Esophagus muscularis mucosa (tissue), 4 donors: Measurements from ENCODE around the gene FTO. TPM values are rescaled to one million over a fixed set of nuclear protein-coding genes. Genes with fewer than 3 reads are reported as not detected.

Experiments used
- DNase-seq: peaks from one replicate; pipeline ENCODE4 v3.0.0-alpha.2; 2017; ENCODE audit errors: extremely low spot score
- H3K27ac ChIP-seq, 4 donors: fragments of 200-600 bp; sonication (generic); replicated peaks in 1 of 4; 1 replicate in 3 of 4; 2 replicates in 1 of 4; pipeline ENCODE4 v1.5.1; 2016 to 2019; ENCODE audit warnings: mild to moderate bottlenecking in 1 of 4
- H3K27me3 ChIP-seq, 4 donors: fragments of 200-600 bp; sonication (generic); one replicate each; pipeline versions ENCODE4 v1.5.1 to v1.6.0; 2016 to 2019
- H3K36me3 ChIP-seq, 4 donors: fragments of 200-600 bp; sonication (generic); one replicate each; pipeline ENCODE4 v1.5.1; 2016 to 2019
- H3K4me1 ChIP-seq, 4 donors: fragments of 200-600 bp; sonication (generic); one replicate each; pipeline ENCODE4 v1.5.1; 2016 to 2019
- H3K4me3 ChIP-seq, 4 donors: fragments of 200-600 bp; sonication (generic); 1 replicate in 2 of 4; 2 replicates in 2 of 4; pipeline ENCODE4 v1.5.1; 2016 to 2019; ENCODE audit warnings: mild to moderate bottlenecking in 4 of 4, moderate library complexity in 1 of 4
- H3K9me3 ChIP-seq, 4 donors: fragments of 200-600 bp; sonication (generic); 1 replicate in 3 of 4; 2 replicates in 1 of 4; pipeline ENCODE4 v1.5.1; 2016 to 2019
- EP300 ChIP-seq: sonication (generic); formaldehyde crosslinking; IDR thresholded peaks from one replicate; pipeline ENCODE4 v1.6.1; 2017; ENCODE audit warnings: antibody characterized with exemption
- POLR2A ChIP-seq: fragments of 450-650 bp; IDR thresholded peaks from one replicate; pipeline ENCODE4 v1.6.1; 2017; ENCODE audit warnings: antibody characterized with exemption, moderate library complexity, mild to moderate bottlenecking, low read depth
- POLR2AphosphoS5 ChIP-seq, 2 donors: sonication (generic); formaldehyde crosslinking; IDR thresholded peaks; one replicate each; pipeline ENCODE4 v1.6.1; 2017; ENCODE audit warnings: antibody characterized with exemption in 2 of 2
- WGBS: methylation state at CpG from one replicate; pipeline ENCODE4 v1.1.5; 2018; 5-methylcytosine and 5-hydroxymethylcytosine counted together
- intact Hi-C: fragments of 100-400 bp; cut with DNase I; formaldehyde crosslinking; loops from one replicate; pipeline ENCODE4 v1.15.1; 2023
- total RNA-seq, 4 donors: library from RNA; depleted of rRNA; stranded (reverse); fragments of >200 nt; gene quantifications; one replicate each; pipeline versions ENCODE4 v1.1.0 to v1.2.1, GENCODE V29; 2016
- TF ChIP-seq, protein P1 (sequence below), 3 experiments: fragments of 200-600 bp in 2 of 3; fragments of 450-650 bp in 1 of 3; sonication (generic) in 2 of 3; IDR thresholded peaks; one replicate each; pipeline ENCODE4 v1.5.1; 2017 to 2019; ENCODE audit warnings: antibody characterized with exemption in 3 of 3, mild to moderate bottlenecking in 2 of 3, moderate library complexity in 1 of 3

Gene FTO
- total RNA-seq, 4 donors from 2014 or later = 101 to 121 (median 112) TPM

GRCh38 chr16:53900667-53901066 is 196.7 kb downstream of the FTO start:
- 87% methylated on average over 4 of the region's 4 CpGs for WGBS

GRCh38 chr16:53901408-53901807 is 197.5 kb downstream of the FTO start:
- H3K36me3 ChIP-seq = no peaks in the 10 kb centered on the region
- H3K27me3 ChIP-seq = no peaks in the 10 kb centered on the region
- H3K4me1 ChIP-seq = peaks cover 0 to 38% (median 25%) of the 10 kb centered on the region in 4 donors
- TF ChIP-seq, protein P1, sequence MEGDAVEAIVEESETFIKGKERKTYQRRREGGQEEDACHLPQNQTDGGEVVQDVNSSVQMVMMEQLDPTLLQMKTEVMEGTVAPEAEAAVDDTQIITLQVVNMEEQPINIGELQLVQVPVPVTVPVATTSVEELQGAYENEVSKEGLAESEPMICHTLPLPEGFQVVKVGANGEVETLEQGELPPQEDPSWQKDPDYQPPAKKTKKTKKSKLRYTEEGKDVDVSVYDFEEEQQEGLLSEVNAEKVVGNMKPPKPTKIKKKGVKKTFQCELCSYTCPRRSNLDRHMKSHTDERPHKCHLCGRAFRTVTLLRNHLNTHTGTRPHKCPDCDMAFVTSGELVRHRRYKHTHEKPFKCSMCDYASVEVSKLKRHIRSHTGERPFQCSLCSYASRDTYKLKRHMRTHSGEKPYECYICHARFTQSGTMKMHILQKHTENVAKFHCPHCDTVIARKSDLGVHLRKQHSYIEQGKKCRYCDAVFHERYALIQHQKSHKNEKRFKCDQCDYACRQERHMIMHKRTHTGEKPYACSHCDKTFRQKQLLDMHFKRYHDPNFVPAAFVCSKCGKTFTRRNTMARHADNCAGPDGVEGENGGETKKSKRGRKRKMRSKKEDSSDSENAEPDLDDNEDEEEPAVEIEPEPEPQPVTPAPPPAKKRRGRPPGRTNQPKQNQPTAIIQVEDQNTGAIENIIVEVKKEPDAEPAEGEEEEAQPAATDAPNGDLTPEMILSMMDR (IDR thresholded peaks at IDR 0.05) = no peak
- no peak for TF ChIP-seq EP300
- no peak for TF ChIP-seq POLR2A
- TF ChIP-seq POLR2AphosphoS5 (IDR thresholded peaks at IDR 0.05) = no peak
- intact Hi-C loops = no loop called here
- WGBS = 97% methylated on average over 2 of the region's 2 CpGs
- no peaks in the 10 kb centered on the region for H3K9me3 ChIP-seq
- no peak overlapping the region for H3K4me3 ChIP-seq
- no peak overlapping the region for H3K27ac ChIP-seq
- no peak for DNase-seq

More at GRCh38 chr16:53900667-53901066, 196.7 kb downstream of the FTO start:
- no peaks in the 10 kb centered on the region for H3K27me3 ChIP-seq
- DNase-seq = no peak
- TF ChIP-seq POLR2A (no peak), POLR2AphosphoS5 (IDR thresholded peaks at IDR 0.05) (no peak), EP300 (no peak)
- TF ChIP-seq, protein P1 (IDR thresholded peaks at IDR 0.05) = no peak
- H3K4me3 ChIP-seq = no peak overlapping the region
- no peak overlapping the region for H3K27ac ChIP-seq
- no peaks in the 10 kb centered on the region for H3K9me3 ChIP-seq
- H3K4me1 ChIP-seq = peaks cover 0 to 40% (median 26%) of the 10 kb centered on the region in 4 donors
- H3K36me3 ChIP-seq = no peaks in the 10 kb centered on the region
- intact Hi-C loops = no loop called here

DNA sequence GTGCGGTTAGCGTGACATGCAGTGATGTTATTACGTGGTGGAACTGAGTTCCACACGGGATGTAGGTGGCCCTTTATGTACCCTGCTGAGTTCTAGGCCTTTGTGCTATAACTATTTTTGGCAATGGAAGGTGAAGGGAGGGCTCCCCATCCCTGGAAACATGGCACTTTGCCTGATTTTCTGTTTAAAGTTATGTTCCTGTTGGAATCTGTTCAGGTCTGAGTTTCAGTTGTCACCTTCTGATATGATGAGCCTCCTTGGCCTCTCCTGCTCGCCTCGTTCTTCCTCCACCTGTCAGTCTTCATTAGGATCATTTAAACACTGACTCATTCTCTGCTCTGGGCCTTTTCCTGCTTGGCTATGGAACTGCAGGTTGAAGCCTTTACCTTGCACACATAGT is 200.6 kb downstream of the FTO start:
- Histone ChIP-seq H3K9me3 (no peaks in the 10 kb centered on the region), H3K27me3 (no peaks in the 10 kb centered on the region), H3K36me3 (no peaks in the 10 kb centered on the region), H3K4me1 (peaks cover 3 to 29% (median 20%) of the 10 kb centered on the region in 4 donors), H3K4me3 (no peak overlapping the region), H3K27ac (no peak overlapping the region)
- no peak for DNase-seq
- intact Hi-C loops = no loop called here
- 43% methylated on average over 4 of the region's 6 CpGs for WGBS
- no peak for TF ChIP-seq EP300
- TF ChIP-seq POLR2A = no peak
- TF ChIP-seq, protein P1 (IDR thresholded peaks at IDR 0.05) = no peak
- no peak for TF ChIP-seq POLR2AphosphoS5 (IDR thresholded peaks at IDR 0.05)

DNA sequence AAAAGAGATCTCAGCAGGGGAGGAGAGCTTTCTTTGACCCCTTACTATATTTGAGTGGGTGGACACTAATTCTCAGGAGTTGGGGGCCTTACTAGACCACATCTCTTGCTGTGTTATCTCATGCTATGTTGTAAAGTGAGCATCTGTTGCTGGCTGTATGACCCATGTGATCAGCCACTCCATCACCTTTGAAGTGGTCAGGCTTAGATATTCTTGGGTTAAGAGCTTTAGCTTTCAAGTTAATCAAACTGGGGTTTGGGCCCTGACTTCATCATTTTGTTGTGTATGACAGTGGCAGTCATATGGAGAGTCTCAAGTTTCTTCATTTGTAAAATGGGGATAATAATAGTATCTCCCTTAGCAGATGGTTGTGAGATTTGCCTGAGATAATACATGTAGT is 201.1 kb downstream of the FTO start:
- H3K27me3 ChIP-seq = no peaks in the 10 kb centered on the region
- peaks cover 3 to 29% (median 23%) of the 10 kb centered on the region in 4 donors for H3K4me1 ChIP-seq
- H3K4me3 ChIP-seq = no peak overlapping the region
- no peak for DNase-seq
- TF ChIP-seq EP300 (no peak), POLR2AphosphoS5 (IDR thresholded peaks at IDR 0.05) (no peak), POLR2A (no peak)
- TF ChIP-seq, protein P1 (IDR thresholded peaks at IDR 0.05) = no peak
- H3K9me3 ChIP-seq = no peaks in the 10 kb centered on the region
- no peak overlapping the region for H3K27ac ChIP-seq
- H3K36me3 ChIP-seq = no peaks in the 10 kb centered on the region
- intact Hi-C loops = no loop called here

DNA sequence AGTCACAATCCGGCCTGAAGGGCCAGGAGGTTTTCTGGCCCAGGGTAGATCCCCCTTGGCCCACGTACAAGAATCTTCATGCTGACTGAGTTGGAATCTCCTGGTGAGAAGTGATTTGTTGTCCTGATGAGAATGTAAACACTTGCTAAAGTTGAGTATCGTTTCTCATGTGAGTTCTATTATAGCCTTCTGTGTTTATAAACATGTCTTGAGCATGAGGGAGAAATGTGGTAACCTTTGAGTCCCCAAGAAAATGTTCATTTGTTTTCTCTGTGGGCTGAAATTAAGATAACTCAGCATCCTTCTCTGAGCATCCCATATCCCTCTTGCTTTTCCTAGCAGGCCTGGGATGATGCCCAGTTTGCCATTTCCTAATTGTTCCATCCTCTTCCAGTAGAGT is 204.8 kb downstream of the FTO start:
- Histone ChIP-seq H3K9me3 (no peaks in the 10 kb centered on the region), H3K4me3 (no peak overlapping the region), H3K36me3 (no peaks in the 10 kb centered on the region), H3K4me1 (peaks cover 31 to 54% (median 44%) of the 10 kb centered on the region in 4 donors), H3K27ac (no peak overlapping the region), H3K27me3 (no peaks in the 10 kb centered on the region)
- no peak for DNase-seq
- WGBS = 51% methylated on average over 2 of the region's 3 CpGs
- no peak for TF ChIP-seq EP300
- TF ChIP-seq, protein P1 (IDR thresholded peaks at IDR 0.05) = no peak
- TF ChIP-seq POLR2AphosphoS5 (IDR thresholded peaks at IDR 0.05) = no peak
- no peak for TF ChIP-seq POLR2A
- intact Hi-C loops = no loop called here
